ENCODE measurements around the gene SCFD2. TPM values are rescaled to one million over a fixed set of nuclear protein-coding genes. Genes with fewer than 3 reads are reported as not detected.
"Not testable (repeated sequence)": the region's sequence is repeated elsewhere in the genome, so short reads cannot be mapped to it uniquely, and the experiment has no call there.

SCFD2 gene
- total and polyA plus RNA-seq, 2 donors: 5.0 to 12.1 TPM

DNA sequence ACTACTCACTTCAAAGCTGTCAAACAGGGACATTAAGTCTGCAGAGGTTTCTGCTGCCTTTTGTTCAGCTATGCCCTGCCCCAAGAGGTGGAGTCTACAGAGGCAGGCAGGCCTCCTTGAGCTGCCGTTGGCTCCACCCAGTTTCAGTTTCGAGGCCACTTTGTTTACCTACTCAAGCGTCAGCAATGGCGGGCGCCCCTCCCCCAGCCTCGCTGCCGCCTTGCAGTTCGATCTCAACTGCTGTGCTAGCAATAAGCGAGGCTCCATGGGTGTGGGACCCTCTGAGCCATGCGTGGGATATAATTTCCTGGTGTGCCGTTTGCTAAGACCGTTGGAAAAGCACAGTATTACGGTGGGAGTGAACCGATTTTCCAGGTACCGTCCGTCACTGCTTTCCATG is 146.7 kb downstream of the SCFD2 start:
- DNase-seq (ENCODE audit: low read depth in 6 of 9, low spot score in 9 of 9); H3K27ac ChIP-seq (ENCODE audit: low read depth in 1 of 2, low read length in 1 of 2); H3K4me1 ChIP-seq (ENCODE audit: control insufficient read depth in 2 of 2, insufficient read depth in 2 of 2, low read length in 2 of 2); H3K9me3 ChIP-seq (ENCODE audit: control insufficient read depth in 2 of 2, insufficient read depth in 1 of 2, low read length in 1 of 2); H3K4me3 ChIP-seq (ENCODE audit: low read length in 2 of 2); H3K36me3 ChIP-seq (ENCODE audit: control insufficient read depth in 2 of 2, insufficient read depth in 2 of 2, low read length in 1 of 2); H3K27me3 ChIP-seq (ENCODE audit: control insufficient read depth in 2 of 2, insufficient read depth in 1 of 2, low read length in 1 of 2): not testable (repeated sequence)
- WGBS: 98% methylated on average over 16 of the region's 16 CpGs

DNA sequence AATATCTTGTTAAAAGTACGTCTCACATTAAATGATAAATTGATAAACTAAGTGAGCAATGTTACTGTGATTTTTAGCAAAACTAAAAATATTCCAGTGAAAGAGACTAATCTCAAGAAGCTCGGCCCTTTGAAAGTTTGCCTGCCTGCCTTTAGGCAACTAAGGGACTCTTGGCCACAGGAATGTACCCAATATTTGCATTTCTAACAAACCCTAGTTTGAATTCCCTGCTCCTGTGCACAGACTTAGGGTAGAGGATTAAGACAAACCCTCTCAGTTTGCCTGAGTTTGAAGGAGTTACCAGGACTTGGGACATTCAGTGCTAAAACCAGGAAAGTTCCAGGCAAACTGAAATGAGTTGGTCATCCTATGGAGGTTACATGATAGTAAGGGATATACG is 157.1 kb downstream of the SCFD2 start:
- 99% methylated on average over 3 of the region's 3 CpGs for WGBS
- H3K27me3 ChIP-seq (ENCODE audit: control insufficient read depth in 2 of 2, insufficient read depth in 1 of 2, low read length in 1 of 2): no peaks in the 10 kb centered on the region
- no peak overlapping the region for H3K4me3 ChIP-seq (ENCODE audit: low read length in 2 of 2)
- no peaks in the 10 kb centered on the region for H3K4me1 ChIP-seq (ENCODE audit: control insufficient read depth in 2 of 2, insufficient read depth in 2 of 2, low read length in 2 of 2)
- H3K9me3 ChIP-seq (ENCODE audit: control insufficient read depth in 2 of 2, insufficient read depth in 1 of 2, low read length in 1 of 2): no peaks in the 10 kb centered on the region
- no peak for DNase-seq (ENCODE audit: low read depth in 6 of 9, low spot score in 9 of 9)
- H3K36me3 ChIP-seq (ENCODE audit: control insufficient read depth in 2 of 2, insufficient read depth in 2 of 2, low read length in 1 of 2): no peaks in the 10 kb centered on the region
- H3K27ac ChIP-seq (ENCODE audit: low read depth in 1 of 2, low read length in 1 of 2): no peak overlapping the region

DNA sequence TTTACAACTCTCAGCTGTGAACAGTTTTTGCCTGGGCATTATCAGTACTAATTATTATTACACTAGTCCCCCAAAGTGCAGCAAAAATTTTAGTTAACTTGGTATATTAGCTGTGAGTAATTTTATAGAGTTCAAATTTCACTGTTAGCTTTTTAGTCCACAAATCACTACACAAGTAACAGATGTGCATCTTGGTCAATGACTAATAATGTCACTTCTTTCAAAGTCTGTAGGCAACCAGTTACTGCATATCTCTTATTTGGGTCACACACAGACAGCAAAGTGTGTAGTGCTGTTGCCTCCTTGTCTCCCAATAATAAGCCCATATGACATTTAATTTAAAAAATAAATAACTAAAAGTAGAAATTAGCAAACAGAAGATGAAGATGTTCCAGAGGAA is 159.9 kb downstream of the SCFD2 start:
- H3K4me1 ChIP-seq (ENCODE audit: control insufficient read depth in 2 of 2, insufficient read depth in 2 of 2, low read length in 2 of 2): no peaks in the 10 kb centered on the region
- no peak overlapping the region for H3K27ac ChIP-seq (ENCODE audit: low read depth in 1 of 2, low read length in 1 of 2)
- no peaks in the 10 kb centered on the region for H3K36me3 ChIP-seq (ENCODE audit: control insufficient read depth in 2 of 2, insufficient read depth in 2 of 2, low read length in 1 of 2)
- H3K4me3 ChIP-seq (ENCODE audit: low read length in 2 of 2): no peak overlapping the region
- no peaks in the 10 kb centered on the region for H3K27me3 ChIP-seq (ENCODE audit: control insufficient read depth in 2 of 2, insufficient read depth in 1 of 2, low read length in 1 of 2)
- DNase-seq (ENCODE audit: low read depth in 6 of 9, low spot score in 9 of 9): no peak
- H3K9me3 ChIP-seq (ENCODE audit: control insufficient read depth in 2 of 2, insufficient read depth in 1 of 2, low read length in 1 of 2): no peaks in the 10 kb centered on the region

DNA sequence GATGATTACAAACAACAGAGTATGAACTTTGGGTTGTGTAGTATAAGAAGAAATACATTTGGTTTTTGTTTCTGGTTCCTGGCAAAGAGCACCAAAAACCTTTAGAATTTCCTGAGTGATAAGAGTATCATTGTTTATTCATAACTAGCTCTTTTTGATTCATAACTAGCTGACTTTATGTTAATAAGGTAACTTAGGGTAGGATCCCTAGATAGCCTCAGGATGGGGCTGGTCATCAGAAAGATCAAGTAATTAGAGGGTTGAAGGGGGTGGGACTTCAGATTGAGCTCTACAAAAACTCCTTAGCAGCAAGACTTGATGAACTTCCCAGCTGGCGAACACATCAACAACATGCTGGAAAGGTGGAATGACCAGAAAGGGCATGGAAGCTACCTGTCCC is 166.5 kb downstream of the SCFD2 start:
- no peak overlapping the region for H3K4me3 ChIP-seq (ENCODE audit: low read length in 2 of 2)

DNA sequence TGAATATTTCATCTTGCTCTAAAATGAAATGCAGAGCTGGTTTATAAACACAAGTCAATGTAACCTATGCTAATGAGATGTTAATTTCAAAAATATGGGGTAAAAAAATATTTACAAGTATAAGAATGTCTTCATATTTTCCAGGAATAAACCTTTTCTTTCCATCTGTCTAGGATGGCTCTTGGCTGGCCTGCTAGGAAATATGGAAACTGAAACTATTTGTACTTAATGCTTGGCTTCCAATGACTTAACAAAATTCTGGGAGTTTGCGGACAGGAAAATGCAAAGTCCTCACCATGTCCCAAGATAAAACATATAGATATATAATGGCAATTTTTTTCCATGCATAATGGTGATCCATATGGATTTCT is 168.1 kb downstream of the SCFD2 start:
- no peak overlapping the region for H3K4me3 ChIP-seq (ENCODE audit: low read length in 2 of 2)
- no peaks in the 10 kb centered on the region for H3K36me3 ChIP-seq (ENCODE audit: control insufficient read depth in 2 of 2, insufficient read depth in 2 of 2, low read length in 1 of 2)
- DNase-seq (ENCODE audit: low read depth in 6 of 9, low spot score in 9 of 9): no peak
- WGBS: 92% methylated on average over 1 of the region's 1 CpG
- no peaks in the 10 kb centered on the region for H3K9me3 ChIP-seq (ENCODE audit: control insufficient read depth in 2 of 2, insufficient read depth in 1 of 2, low read length in 1 of 2)
- H3K4me1 ChIP-seq (ENCODE audit: control insufficient read depth in 2 of 2, insufficient read depth in 2 of 2, low read length in 2 of 2): no peaks in the 10 kb centered on the region
- no peak overlapping the region for H3K27ac ChIP-seq (ENCODE audit: low read depth in 1 of 2, low read length in 1 of 2)
- no peaks in the 10 kb centered on the region for H3K27me3 ChIP-seq (ENCODE audit: control insufficient read depth in 2 of 2, insufficient read depth in 1 of 2, low read length in 1 of 2)

More for the DNA sequence above, 166.5 kb downstream of the SCFD2 start:
- Histone ChIP-seq H3K27me3 (ENCODE audit: control insufficient read depth in 2 of 2, insufficient read depth in 1 of 2, low read length in 1 of 2) (no peaks in the 10 kb centered on the region), H3K4me1 (ENCODE audit: control insufficient read depth in 2 of 2, insufficient read depth in 2 of 2, low read length in 2 of 2) (no peaks in the 10 kb centered on the region), H3K27ac (ENCODE audit: low read depth in 1 of 2, low read length in 1 of 2) (no peak overlapping the region), H3K9me3 (ENCODE audit: control insufficient read depth in 2 of 2, insufficient read depth in 1 of 2, low read length in 1 of 2) (no peaks in the 10 kb centered on the region), H3K36me3 (ENCODE audit: control insufficient read depth in 2 of 2, insufficient read depth in 2 of 2, low read length in 1 of 2) (no peaks in the 10 kb centered on the region)
- WGBS: 100% methylated on average over 1 of the region's 1 CpG
- DNase-seq (ENCODE audit: low read depth in 6 of 9, low spot score in 9 of 9): no peak

DNA sequence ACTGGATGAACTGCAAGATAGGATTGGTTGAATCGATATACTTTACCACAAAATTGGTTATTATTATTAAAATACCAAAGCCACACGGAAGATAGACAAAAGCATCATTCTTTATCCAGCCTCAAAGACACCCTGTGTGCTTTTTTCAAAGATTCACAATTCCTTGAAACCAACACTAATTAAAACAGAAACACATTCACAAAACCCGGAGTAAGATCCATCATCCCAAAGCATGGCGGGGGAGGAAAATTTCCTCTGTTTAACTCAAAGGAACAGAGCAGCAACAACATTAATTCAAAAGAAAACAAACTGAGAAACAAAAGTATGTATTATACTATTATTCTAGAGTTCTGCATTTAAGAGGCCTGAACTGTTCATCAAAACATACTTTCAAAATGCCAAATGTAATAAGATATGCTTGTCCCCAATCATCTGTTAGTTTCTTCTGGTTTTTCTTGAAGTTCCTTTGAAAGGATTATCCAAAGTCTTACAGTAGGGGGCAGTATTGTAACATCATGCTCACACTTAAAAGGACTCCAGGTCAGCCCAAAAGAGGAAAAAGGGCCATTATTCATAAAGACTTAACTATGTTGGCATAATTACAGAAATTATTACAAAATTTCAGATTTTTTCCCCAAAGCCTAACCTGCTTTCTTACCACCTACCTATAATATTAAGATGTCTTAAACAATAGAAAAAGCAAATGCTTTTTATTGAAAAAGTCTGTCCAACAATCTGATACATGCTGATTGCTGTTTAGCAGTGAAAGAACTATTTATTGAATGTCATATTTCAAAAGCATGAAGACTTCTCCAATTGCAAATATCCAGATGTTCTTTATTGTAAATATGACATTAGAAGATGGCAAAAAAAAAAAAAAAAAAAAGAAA is 168.7 kb downstream of the SCFD2 start:
- no peaks in the 10 kb centered on the region for H3K27me3 ChIP-seq (ENCODE audit: control insufficient read depth in 2 of 2, insufficient read depth in 1 of 2, low read length in 1 of 2)
- H3K4me1 ChIP-seq (ENCODE audit: control insufficient read depth in 2 of 2, insufficient read depth in 2 of 2, low read length in 2 of 2): no peaks in the 10 kb centered on the region
- peak; percentile 16 to 87 (median 57) for DNase-seq (ENCODE audit: low read depth in 6 of 9, low spot score in 9 of 9)
- H3K36me3 ChIP-seq (ENCODE audit: control insufficient read depth in 2 of 2, insufficient read depth in 2 of 2, low read length in 1 of 2): no peaks in the 10 kb centered on the region
- 65% methylated on average over 4 of the region's 4 CpGs for WGBS
- H3K4me3 ChIP-seq (ENCODE audit: low read length in 2 of 2): no peak overlapping the region
- H3K27ac ChIP-seq (ENCODE audit: low read depth in 1 of 2, low read length in 1 of 2): no peak overlapping the region
- H3K9me3 ChIP-seq (ENCODE audit: control insufficient read depth in 2 of 2, insufficient read depth in 1 of 2, low read length in 1 of 2): no peaks in the 10 kb centered on the region

DNA sequence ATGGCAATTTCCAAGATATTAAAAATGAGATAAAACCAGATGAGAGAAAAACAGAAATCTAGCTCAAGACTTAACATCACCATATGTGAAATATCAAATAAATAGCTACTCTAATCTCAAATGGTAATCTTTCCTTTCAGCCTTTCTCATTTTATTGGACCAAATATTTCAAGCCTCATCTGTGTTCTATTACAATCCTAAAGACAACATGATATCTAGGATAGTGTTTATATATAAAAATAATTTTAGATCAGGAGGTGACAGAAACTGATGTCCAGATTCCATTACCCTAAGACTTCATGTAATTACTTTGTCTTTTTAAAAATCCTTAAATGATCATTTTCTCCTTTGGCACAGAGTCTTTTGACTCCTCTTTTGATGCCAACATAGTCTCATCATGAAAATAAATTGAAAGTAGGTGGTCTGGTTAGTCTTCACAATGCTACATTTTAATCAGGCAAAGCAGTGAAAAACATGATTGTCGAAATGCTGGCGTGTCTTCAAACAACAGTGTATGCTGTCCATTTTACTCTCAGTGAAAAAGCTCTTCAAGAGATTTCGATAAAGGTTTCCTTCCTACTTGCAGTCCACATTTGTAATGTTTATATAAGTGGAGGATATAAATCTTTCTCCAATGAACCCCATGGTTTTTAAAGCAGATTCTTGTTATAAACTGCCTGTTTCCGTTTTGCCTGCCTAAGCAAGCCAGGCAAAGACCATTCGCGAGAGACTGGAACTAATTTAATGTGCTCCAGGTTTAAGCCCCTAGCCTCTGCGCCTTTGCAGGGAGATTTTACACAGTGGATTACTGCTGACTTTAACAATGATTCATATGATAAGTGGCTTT is 169.8 kb downstream of the SCFD2 start:
- no peaks in the 10 kb centered on the region for H3K4me1 ChIP-seq (ENCODE audit: control insufficient read depth in 2 of 2, insufficient read depth in 2 of 2, low read length in 2 of 2)
- no peak overlapping the region for H3K27ac ChIP-seq (ENCODE audit: low read depth in 1 of 2, low read length in 1 of 2)
- 72% methylated on average over 7 of the region's 7 CpGs for WGBS

DNA sequence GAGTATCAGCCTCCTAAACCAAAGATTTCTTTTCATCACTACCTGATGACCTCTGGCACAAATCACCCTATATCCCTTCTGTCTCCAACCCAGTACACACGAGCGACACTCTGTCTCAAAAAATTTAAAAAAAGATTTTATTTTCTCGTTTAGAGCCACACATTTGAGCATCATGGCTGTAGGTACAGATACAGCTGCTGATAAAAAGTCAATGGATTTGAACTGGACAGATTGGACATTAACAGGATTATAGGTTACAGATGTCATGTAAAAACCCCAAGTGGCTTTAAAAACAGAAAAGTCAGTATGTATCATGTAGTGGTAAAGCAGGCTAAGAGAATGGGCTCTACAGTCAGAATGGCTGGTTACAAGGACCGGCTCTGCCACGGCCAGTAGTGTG is 171.1 kb downstream of the SCFD2 start:
- no peaks in the 10 kb centered on the region for H3K27me3 ChIP-seq (ENCODE audit: control insufficient read depth in 2 of 2, insufficient read depth in 1 of 2, low read length in 1 of 2)

More for the DNA sequence above, 169.8 kb downstream of the SCFD2 start:
- Histone ChIP-seq H3K27me3 (ENCODE audit: control insufficient read depth in 2 of 2, insufficient read depth in 1 of 2, low read length in 1 of 2) (no peaks in the 10 kb centered on the region), H3K4me3 (ENCODE audit: low read length in 2 of 2) (no peak overlapping the region), H3K36me3 (ENCODE audit: control insufficient read depth in 2 of 2, insufficient read depth in 2 of 2, low read length in 1 of 2) (no peaks in the 10 kb centered on the region), H3K9me3 (ENCODE audit: control insufficient read depth in 2 of 2, insufficient read depth in 1 of 2, low read length in 1 of 2) (no peaks in the 10 kb centered on the region)
- no peak for DNase-seq (ENCODE audit: low read depth in 6 of 9, low spot score in 9 of 9)

DNA sequence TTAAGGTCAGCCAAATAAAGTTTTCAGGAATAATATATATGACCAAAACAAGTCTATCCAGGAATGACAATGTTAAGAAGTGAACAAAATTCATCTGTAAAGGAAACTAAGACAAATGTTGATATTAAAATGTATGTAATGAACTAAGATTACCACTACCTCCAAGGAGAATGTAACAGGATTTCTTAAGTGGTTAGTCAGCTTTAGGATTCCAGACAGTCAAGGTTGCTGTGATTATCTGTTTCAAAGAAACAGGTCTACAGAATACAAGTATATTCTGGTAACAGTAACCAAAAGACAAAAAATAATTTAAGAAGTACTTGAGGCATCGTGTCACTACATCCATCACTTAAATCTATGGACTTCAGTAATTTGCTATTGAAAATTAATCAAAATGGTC is 172.8 kb downstream of the SCFD2 start:
- H3K27me3 ChIP-seq (ENCODE audit: control insufficient read depth in 2 of 2, insufficient read depth in 1 of 2, low read length in 1 of 2): no peaks in the 10 kb centered on the region
- 96% methylated on average over 1 of the region's 1 CpG for WGBS
- DNase-seq (ENCODE audit: low read depth in 6 of 9, low spot score in 9 of 9): no peak

More for the DNA sequence above, 171.1 kb downstream of the SCFD2 start:
- Histone ChIP-seq H3K36me3 (ENCODE audit: control insufficient read depth in 2 of 2, insufficient read depth in 2 of 2, low read length in 1 of 2) (no peaks in the 10 kb centered on the region), H3K27ac (ENCODE audit: low read depth in 1 of 2, low read length in 1 of 2) (no peak overlapping the region), H3K9me3 (ENCODE audit: control insufficient read depth in 2 of 2, insufficient read depth in 1 of 2, low read length in 1 of 2) (no peaks in the 10 kb centered on the region), H3K4me1 (ENCODE audit: control insufficient read depth in 2 of 2, insufficient read depth in 2 of 2, low read length in 2 of 2) (no peaks in the 10 kb centered on the region), H3K4me3 (ENCODE audit: low read length in 2 of 2) (no peak overlapping the region)
- DNase-seq (ENCODE audit: low read depth in 6 of 9, low spot score in 9 of 9): no peak
- 96% methylated on average over 5 of the region's 5 CpGs for WGBS

More for the DNA sequence above, 172.8 kb downstream of the SCFD2 start:
- H3K27ac ChIP-seq (ENCODE audit: low read depth in 1 of 2, low read length in 1 of 2): no peak overlapping the region
- H3K36me3 ChIP-seq (ENCODE audit: control insufficient read depth in 2 of 2, insufficient read depth in 2 of 2, low read length in 1 of 2): no peaks in the 10 kb centered on the region
- H3K9me3 ChIP-seq (ENCODE audit: control insufficient read depth in 2 of 2, insufficient read depth in 1 of 2, low read length in 1 of 2): no peaks in the 10 kb centered on the region
- no peak overlapping the region for H3K4me3 ChIP-seq (ENCODE audit: low read length in 2 of 2)
- no peaks in the 10 kb centered on the region for H3K4me1 ChIP-seq (ENCODE audit: control insufficient read depth in 2 of 2, insufficient read depth in 2 of 2, low read length in 2 of 2)
